HG03439 (cell line): Measurements from ENCODE around the gene SLC35E2B.
"Not testable (repeated sequence)": the region's sequence is repeated elsewhere in the genome, so short reads cannot be mapped to it uniquely, and the experiment has no call there.

ENCODE experiments used
- ATAC-seq: cut with Tn5 transposase; IDR thresholded peaks from one replicate; pipeline ENCODE4 v1.9.1; 2021; ENCODE audit warnings: mild to moderate bottlenecking, moderate library complexity; ENCODE audit not compliant: unreplicated experiment

The SLC35E2B gene

GRCh38 chr1:1704284-1704957 lies 11.8 kb upstream of the SLC35E2B start:
- ATAC-seq, result not testable (repeated sequence)

- no peak for ATAC-seq
These were observed 11.2 kb upstream of the SLC35E2B start for GRCh38 chr1:1703796-1704195.

GRCh38 chr1:1702506-1702905 lies 9.9 kb upstream of the SLC35E2B start:
- not testable (repeated sequence) for ATAC-seq

- ATAC-seq, result not testable (repeated sequence)
These were observed 8.0 kb upstream of the SLC35E2B start for GRCh38 chr1:1700557-1700956.

- ATAC-seq, result not testable (repeated sequence)
These were observed 7.5 kb upstream of the SLC35E2B start for GRCh38 chr1:1700067-1700466.

- ATAC-seq, result not testable (repeated sequence)
These were observed 6.5 kb upstream of the SLC35E2B start for GRCh38 chr1:1699061-1699460.

GRCh38 chr1:1697358-1698183 lies 5.0 kb upstream of the SLC35E2B start:
- ATAC-seq, result not testable (repeated sequence)

GRCh38 chr1:1696431-1697357 lies 4.1 kb upstream of the SLC35E2B start:
- ATAC-seq, result not testable (repeated sequence)

- ATAC-seq, result peak; percentile 31
These were observed 276 bp downstream of the SLC35E2B start for GRCh38 chr1:1692324-1692713.

GRCh38 chr1:1691443-1691842 lies 1.2 kb downstream of the SLC35E2B start:
- ATAC-seq, result not testable (repeated sequence)

- ATAC-seq, result not testable (repeated sequence)
These were observed 3.1 kb downstream of the SLC35E2B start for GRCh38 chr1:1689526-1689925.

GRCh38 chr1:1687846-1688245 lies 4.7 kb downstream of the SLC35E2B start:
- ATAC-seq, result no peak

- ATAC-seq, result no peak
These were observed 8.4 kb downstream of the SLC35E2B start for GRCh38 chr1:1684031-1684681.

- ATAC-seq, result no peak
These were observed 9.3 kb downstream of the SLC35E2B start for GRCh38 chr1:1683104-1683905.

- ATAC-seq, result no peak
These were observed 11.7 kb downstream of the SLC35E2B start for GRCh38 chr1:1680912-1681273.

- no peak for ATAC-seq
These were observed 12.3 kb downstream of the SLC35E2B start for GRCh38 chr1:1680031-1680911.

GRCh38 chr1:1678581-1679380 lies 13.8 kb downstream of the SLC35E2B start:
- no peak for ATAC-seq
